BE2C (cell line): Measurements from ENCODE around the gene TRIM59. TPM values are rescaled to one million over a fixed set of nuclear protein-coding genes. Genes with fewer than 3 reads are reported as not detected.

Experiments
- DNase-seq: peaks from one replicate; pipeline ENCODE4 v3.0.0-alpha.2; 2020
- H3K27me3 ChIP-seq: fragments of 250-450 bp; sonication (Bioruptor Pico); 2 replicates; pipeline ENCODE4 v1.5.1; 2020; ENCODE audit warnings: mild to moderate bottlenecking
- H3K36me3 ChIP-seq: fragments of 250-450 bp; sonication (Bioruptor Pico); 2 replicates; pipeline ENCODE4 v1.5.1; 2020; ENCODE audit warnings: mild to moderate bottlenecking
- H3K4me1 ChIP-seq: fragments of 250-450 bp; sonication (Bioruptor Pico); 2 replicates; pipeline ENCODE4 v1.5.1; 2020
- H3K4me3 ChIP-seq: 2 replicates; pipeline ENCODE4 v1.5.1; 2011; ENCODE audit warnings: low read depth, low read length
- H3K9me3 ChIP-seq: fragments of 250-450 bp; sonication (Bioruptor Pico); 2 replicates; pipeline ENCODE4 v1.5.1; 2020
- polyA plus RNA-seq: library from polyadenylated mRNA; unstranded; fragments of >200 nt; gene quantifications from one replicate; pipeline ENCODE4 v1.2.1, GENCODE V29; 2012; ENCODE audit warnings: low read depth, missing spikeins; ENCODE audit not compliant: insufficient read length, insufficient read depth
- TF ChIP-seq, protein P1 (sequence below): IDR thresholded peaks from 2 replicates; pipeline ENCODE4 v1.5.1; 2012; ENCODE audit warnings: mild to moderate bottlenecking, low read depth, low read length

Gene TRIM59, protein sequence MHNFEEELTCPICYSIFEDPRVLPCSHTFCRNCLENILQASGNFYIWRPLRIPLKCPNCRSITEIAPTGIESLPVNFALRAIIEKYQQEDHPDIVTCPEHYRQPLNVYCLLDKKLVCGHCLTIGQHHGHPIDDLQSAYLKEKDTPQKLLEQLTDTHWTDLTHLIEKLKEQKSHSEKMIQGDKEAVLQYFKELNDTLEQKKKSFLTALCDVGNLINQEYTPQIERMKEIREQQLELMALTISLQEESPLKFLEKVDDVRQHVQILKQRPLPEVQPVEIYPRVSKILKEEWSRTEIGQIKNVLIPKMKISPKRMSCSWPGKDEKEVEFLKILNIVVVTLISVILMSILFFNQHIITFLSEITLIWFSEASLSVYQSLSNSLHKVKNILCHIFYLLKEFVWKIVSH
- 8.0 TPM for polyA plus RNA-seq

DNA sequence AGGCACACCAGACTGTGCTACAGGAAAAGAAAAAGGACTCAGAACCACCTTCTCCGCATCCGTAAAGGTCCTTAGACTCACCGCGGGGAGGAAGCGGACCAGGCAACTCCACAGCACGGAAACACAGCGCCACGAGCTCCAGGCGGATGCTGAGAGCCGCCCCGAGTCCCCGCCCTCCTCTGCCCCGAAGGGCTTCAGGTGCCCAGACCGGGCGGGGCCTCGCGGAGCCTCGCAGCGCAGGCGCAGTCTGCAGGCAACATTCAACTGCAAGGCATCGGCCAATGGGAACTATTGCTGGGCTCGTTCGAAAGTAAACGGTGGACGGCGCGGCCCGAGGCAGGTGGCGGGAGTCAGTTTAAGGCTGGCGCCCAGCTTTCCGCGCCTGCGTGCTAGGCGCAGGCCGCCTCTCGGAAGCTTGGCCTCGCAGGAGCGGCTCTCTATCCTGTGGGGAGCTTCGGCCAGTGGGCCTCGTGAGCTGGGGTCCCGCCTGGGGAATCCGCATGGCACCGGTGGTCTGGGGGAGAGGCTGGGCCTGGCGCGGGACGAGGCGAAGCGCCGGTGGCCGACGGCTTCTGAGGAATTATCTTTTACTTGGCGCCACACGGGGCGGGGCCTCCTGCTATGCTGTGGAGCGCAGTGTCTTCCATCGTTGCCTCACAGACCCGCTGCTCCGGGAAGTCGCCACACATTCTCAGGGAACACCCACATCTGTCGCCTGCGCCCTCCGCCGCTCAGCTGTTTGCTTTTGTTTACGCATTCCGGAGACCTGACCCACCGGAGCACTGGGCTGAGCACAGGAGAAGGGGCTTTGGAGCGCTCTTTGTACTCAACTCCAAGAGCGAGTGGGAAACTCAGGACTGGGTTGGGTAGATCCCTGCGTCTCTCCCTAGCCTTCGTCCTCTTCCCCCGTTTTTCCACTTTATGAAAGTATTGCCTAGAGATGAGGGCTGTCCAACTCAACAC lies at the start of gene TRIM59:
Gene TRIM59 (minus strand): TSS at position 151 of the 963 bp plus-strand sequence. CDS start 10,603 bp downstream, outside the sequence.
- H3K4me1 ChIP-seq: no peaks in the 10 kb centered on the region; the same call in 1 of the 2 replicates
- peak; percentile 98 for DNase-seq
- peak within 1 kb of the TSS; percentile 80 for H3K4me3 ChIP-seq
- TF ChIP-seq, protein P1, sequence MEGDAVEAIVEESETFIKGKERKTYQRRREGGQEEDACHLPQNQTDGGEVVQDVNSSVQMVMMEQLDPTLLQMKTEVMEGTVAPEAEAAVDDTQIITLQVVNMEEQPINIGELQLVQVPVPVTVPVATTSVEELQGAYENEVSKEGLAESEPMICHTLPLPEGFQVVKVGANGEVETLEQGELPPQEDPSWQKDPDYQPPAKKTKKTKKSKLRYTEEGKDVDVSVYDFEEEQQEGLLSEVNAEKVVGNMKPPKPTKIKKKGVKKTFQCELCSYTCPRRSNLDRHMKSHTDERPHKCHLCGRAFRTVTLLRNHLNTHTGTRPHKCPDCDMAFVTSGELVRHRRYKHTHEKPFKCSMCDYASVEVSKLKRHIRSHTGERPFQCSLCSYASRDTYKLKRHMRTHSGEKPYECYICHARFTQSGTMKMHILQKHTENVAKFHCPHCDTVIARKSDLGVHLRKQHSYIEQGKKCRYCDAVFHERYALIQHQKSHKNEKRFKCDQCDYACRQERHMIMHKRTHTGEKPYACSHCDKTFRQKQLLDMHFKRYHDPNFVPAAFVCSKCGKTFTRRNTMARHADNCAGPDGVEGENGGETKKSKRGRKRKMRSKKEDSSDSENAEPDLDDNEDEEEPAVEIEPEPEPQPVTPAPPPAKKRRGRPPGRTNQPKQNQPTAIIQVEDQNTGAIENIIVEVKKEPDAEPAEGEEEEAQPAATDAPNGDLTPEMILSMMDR: no peak; the same call in 1 of the 2 replicates
- no peaks in the 10 kb centered on the region for H3K27me3 ChIP-seq
- 0 out of 2 replicates have a peak, but pooled peaks cover 9% of the 10 kb centered on the region for H3K36me3 ChIP-seq
- H3K9me3 ChIP-seq: peaks cover 5% of the 10 kb centered on the region; the same call in 1 of the 2 replicates

DNA sequence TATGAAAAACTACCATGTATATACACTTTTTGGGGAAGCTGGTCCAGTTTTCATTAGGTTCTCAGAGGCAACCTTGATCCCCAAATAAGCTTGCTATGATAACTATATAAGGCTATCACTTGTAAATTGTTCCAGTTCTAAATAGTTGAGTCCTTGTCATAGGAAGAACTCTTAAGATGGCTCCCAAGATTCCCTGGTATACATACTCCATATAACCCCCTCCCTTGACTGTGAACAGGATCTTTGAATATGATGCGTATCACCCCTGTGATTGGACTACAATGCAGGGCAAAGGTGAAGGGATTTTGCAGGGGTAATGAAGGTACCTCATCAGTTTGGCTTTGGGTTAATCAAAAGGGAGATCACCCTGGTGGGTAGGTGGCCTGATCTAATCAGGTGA lies 48.6 kb upstream of the TRIM59 start:
- H3K9me3 ChIP-seq: no peaks in the 10 kb centered on the region
- H3K4me3 ChIP-seq: no peak overlapping the region
- no peaks in the 10 kb centered on the region for H3K4me1 ChIP-seq
- no peaks in the 10 kb centered on the region for H3K27me3 ChIP-seq
- peaks cover 26% of the 10 kb centered on the region for H3K36me3 ChIP-seq
- TF ChIP-seq, protein P1: no peak
- DNase-seq: no peak

DNA sequence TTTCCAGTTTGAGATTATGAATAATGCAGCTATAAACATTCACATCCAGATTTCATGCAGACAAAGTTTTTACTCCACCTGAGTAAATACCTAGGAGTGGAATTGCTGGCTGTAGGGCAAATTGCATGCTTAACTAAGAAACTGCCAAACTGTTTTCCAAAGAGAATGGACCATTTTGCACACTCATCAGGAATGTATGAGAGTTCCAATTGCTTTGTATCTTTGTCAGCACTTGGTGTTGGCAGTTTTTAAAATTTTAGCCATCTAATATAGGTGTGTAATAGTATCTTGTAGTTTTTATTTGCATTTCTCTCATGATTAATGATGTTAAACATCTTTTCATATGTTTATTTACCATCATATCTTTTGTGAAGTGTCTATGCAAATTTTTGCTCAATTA lies 40.6 kb upstream of the TRIM59 start:
- no peak overlapping the region for H3K4me3 ChIP-seq
- H3K36me3 ChIP-seq: no peaks in the 10 kb centered on the region
- no peak for DNase-seq
- no peaks in the 10 kb centered on the region for H3K9me3 ChIP-seq
- TF ChIP-seq, protein P1: no peak
- no peaks in the 10 kb centered on the region for H3K4me1 ChIP-seq
- H3K27me3 ChIP-seq: no peaks in the 10 kb centered on the region

DNA sequence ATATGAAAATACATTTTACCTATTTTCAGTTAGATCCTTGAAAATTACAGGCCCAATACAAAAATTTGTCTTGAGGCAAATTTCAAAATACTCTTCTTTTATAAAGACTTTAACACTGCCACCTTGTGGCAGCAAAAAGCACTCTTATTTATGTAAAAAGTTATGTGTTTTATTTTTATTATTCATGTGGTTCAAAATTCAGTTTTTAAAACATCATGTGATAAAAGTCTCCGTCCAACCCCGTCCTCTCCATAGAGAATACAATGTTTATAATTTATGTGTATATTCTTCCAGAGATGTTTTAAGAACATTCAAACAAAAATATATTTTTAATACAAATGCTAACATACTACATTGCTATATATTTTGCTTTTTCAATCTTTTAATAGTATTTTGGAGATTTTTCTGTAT lies 36.9 kb upstream of the TRIM59 start:
- H3K27me3 ChIP-seq: no peaks in the 10 kb centered on the region
- H3K36me3 ChIP-seq: no peaks in the 10 kb centered on the region
- H3K4me3 ChIP-seq: no peak overlapping the region
- TF ChIP-seq, protein P1: peak; percentile 52
- no peaks in the 10 kb centered on the region for H3K9me3 ChIP-seq
- DNase-seq: no peak
- H3K4me1 ChIP-seq: no peaks in the 10 kb centered on the region

DNA sequence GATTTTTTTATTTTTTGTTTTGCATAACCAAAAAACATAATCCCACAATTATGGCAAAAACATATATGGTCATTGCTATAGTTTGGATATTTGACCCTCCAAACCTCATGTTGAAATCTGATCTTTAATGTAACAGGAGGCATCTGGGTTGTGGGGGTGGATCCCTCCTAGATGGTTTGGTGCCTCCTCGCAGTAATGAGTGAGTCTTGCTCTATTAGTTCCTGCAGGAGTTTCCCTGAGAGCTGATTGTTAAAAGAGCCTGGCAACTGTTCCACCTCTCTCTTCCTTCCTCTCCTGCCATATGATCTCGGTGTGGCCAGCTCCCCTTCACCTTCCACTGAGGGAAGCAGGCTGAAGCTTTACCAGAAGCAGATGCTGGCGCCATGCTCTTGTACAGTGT lies 33.2 kb upstream of the TRIM59 start:
- Histone ChIP-seq H3K36me3 (no peaks in the 10 kb centered on the region), H3K27me3 (no peaks in the 10 kb centered on the region), H3K4me1 (no peaks in the 10 kb centered on the region), H3K4me3 (no peak overlapping the region), H3K9me3 (no peaks in the 10 kb centered on the region)
- DNase-seq: no peak
- TF ChIP-seq, protein P1: no peak
